ENCODE results near the gene RHBG.

Gene RHBG

DNA sequence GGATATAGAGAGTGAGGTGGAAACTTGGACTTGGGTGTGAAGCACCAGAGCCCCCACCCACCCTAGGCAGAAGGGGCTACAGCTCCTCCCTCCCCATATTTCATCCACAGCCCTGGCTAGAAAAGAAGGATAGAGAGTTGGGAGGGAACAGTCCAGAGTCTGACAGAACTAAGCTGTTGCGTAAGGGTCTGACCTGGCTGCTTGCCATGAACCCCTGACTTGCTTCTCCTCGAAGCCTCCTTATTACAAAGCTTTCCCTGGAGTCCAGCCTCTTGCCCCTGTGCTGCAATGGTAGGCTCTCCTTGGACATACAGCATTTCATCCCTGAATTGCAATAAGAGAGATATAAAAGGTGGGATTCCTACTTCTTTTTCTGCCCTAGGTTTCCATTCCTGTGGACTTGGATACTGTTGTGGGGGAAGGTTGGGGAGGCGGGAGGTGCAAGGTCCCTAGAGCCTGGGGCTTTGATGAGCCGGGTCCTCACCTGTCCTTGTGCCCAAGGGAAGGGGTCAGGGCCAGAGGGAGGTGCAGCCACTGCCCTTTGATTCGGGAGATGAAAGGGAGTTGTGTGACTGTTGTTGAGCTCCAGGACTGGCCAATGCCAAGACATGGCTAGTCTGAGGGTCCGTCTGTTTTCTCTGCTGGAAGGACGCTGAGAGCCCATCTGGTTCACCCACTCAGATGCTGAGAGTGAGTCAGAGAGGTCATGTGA lies 2.7 kb downstream of the RHBG start:
- H3K27ac ChIP-seq (ENCODE audit: low read length), result no peak overlapping the region
- H3K36me3 ChIP-seq (ENCODE audit: insufficient read depth, low read length), result no peaks in the 10 kb centered on the region
- H3K4me2 ChIP-seq (ENCODE audit: insufficient read depth, low read length), result no peak overlapping the region
- H3K9ac ChIP-seq (ENCODE audit: low read depth, low read length), result no peak overlapping the region
- no peaks in the 10 kb centered on the region for H3K27me3 ChIP-seq (ENCODE audit: insufficient read depth, low read length, poor library complexity)
- H2AFZ ChIP-seq (ENCODE audit: low read depth, low read length), result no peak overlapping the region
- TF ChIP-seq, protein P1, sequence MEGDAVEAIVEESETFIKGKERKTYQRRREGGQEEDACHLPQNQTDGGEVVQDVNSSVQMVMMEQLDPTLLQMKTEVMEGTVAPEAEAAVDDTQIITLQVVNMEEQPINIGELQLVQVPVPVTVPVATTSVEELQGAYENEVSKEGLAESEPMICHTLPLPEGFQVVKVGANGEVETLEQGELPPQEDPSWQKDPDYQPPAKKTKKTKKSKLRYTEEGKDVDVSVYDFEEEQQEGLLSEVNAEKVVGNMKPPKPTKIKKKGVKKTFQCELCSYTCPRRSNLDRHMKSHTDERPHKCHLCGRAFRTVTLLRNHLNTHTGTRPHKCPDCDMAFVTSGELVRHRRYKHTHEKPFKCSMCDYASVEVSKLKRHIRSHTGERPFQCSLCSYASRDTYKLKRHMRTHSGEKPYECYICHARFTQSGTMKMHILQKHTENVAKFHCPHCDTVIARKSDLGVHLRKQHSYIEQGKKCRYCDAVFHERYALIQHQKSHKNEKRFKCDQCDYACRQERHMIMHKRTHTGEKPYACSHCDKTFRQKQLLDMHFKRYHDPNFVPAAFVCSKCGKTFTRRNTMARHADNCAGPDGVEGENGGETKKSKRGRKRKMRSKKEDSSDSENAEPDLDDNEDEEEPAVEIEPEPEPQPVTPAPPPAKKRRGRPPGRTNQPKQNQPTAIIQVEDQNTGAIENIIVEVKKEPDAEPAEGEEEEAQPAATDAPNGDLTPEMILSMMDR (IDR thresholded peaks at IDR 0.05; ENCODE audit: borderline replicate concordance, extremely low read depth, low read length, poor library complexity, severe bottlenecking), result no peak
- no peak for TF ChIP-seq EZH2 (IDR thresholded peaks at IDR 0.05; ENCODE audit: borderline replicate concordance, low read depth, low read length, severe bottlenecking)
- no peaks in the 10 kb centered on the region for H3K79me2 ChIP-seq (ENCODE audit: insufficient read depth, low read length)
- no peaks in the 10 kb centered on the region for H3K9me3 ChIP-seq (ENCODE audit: insufficient read depth, low read length, severe bottlenecking)
- no peak overlapping the region for H3K4me3 ChIP-seq (ENCODE audit: low read depth in 1 of 2, low read length in 2 of 2)
- no peaks in the 10 kb centered on the region for H3K4me1 ChIP-seq (ENCODE audit: insufficient read depth, low read length)
- H4K20me1 ChIP-seq (ENCODE audit: insufficient read depth, low read length), result no peaks in the 10 kb centered on the region
- DNase-seq (no peak), ATAC-seq (ENCODE audit: insufficient read depth, low read depth) (no peak)

DNA sequence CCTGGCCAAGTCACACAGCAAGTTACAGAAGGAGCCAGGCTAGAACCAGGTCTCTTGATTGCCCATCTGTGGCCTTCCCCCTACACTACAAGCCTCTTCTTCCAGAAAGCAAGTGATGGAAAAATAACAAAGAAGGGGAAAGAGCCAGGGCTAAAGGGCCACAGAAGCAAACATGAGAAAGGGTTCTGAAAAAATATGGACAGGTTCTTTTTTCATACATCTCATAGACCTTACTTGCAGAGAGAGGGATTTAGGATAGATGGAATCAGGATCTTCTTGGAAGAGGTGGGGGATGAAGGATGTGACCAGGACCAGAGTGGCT lies 3.2 kb downstream of the RHBG start:
- no peak overlapping the region for H3K9ac ChIP-seq (ENCODE audit: low read depth, low read length)
- DNase-seq, result no peak

DNA sequence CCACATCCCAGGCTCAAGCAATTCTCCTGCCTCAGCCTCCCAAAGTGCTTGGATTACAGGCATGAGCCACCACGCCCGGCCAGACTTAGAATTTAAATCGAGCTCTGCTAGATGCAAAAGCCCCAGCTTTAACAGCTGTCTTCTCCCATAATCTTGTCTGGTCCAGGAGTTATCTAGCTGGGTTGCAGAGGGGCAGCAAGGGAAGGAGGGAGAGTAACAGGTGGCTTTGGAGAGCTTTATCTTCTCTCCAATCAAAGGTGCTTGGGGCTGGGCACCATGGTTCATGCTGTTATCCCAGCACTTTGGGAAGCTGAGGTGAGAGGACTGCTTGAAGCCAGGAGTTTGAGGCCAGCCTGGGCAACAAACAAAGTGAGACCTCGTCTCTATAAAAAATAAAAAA lies 3.9 kb downstream of the RHBG start:
- Histone ChIP-seq H3K9me3 (ENCODE audit: insufficient read depth, low read length, severe bottlenecking) (no peaks in the 10 kb centered on the region), H3K9ac (ENCODE audit: low read depth, low read length) (no peak overlapping the region), H3K79me2 (ENCODE audit: insufficient read depth, low read length) (no peaks in the 10 kb centered on the region), H3K4me3 (ENCODE audit: low read depth in 1 of 2, low read length in 2 of 2) (no peak overlapping the region), H2AFZ (ENCODE audit: low read depth, low read length) (no peak overlapping the region), H3K4me1 (ENCODE audit: insufficient read depth, low read length) (no peaks in the 10 kb centered on the region), H4K20me1 (ENCODE audit: insufficient read depth, low read length) (no peaks in the 10 kb centered on the region), H3K27me3 (ENCODE audit: insufficient read depth, low read length, poor library complexity) (no peaks in the 10 kb centered on the region), H3K36me3 (ENCODE audit: insufficient read depth, low read length) (no peaks in the 10 kb centered on the region), H3K27ac (ENCODE audit: low read length) (no peak overlapping the region), H3K4me2 (ENCODE audit: insufficient read depth, low read length) (no peak overlapping the region)
- ATAC-seq (ENCODE audit: insufficient read depth, low read depth), result no peak
- TF ChIP-seq, protein P1 (IDR thresholded peaks at IDR 0.05; ENCODE audit: borderline replicate concordance, extremely low read depth, low read length, poor library complexity, severe bottlenecking), result no peak
- TF ChIP-seq EZH2 (IDR thresholded peaks at IDR 0.05; ENCODE audit: borderline replicate concordance, low read depth, low read length, severe bottlenecking), result no peak
- DNase-seq, result no peak

More for the DNA sequence above, 3.2 kb downstream of the RHBG start:
- H3K36me3 ChIP-seq (ENCODE audit: insufficient read depth, low read length), result no peaks in the 10 kb centered on the region
- no peaks in the 10 kb centered on the region for H3K9me3 ChIP-seq (ENCODE audit: insufficient read depth, low read length, severe bottlenecking)
- no peaks in the 10 kb centered on the region for H3K79me2 ChIP-seq (ENCODE audit: insufficient read depth, low read length)
- no peak overlapping the region for H3K4me3 ChIP-seq (ENCODE audit: low read depth in 1 of 2, low read length in 2 of 2)
- no peak overlapping the region for H2AFZ ChIP-seq (ENCODE audit: low read depth, low read length)
- no peaks in the 10 kb centered on the region for H4K20me1 ChIP-seq (ENCODE audit: insufficient read depth, low read length)
- H3K4me2 ChIP-seq (ENCODE audit: insufficient read depth, low read length), result no peak overlapping the region
- H3K27ac ChIP-seq (ENCODE audit: low read length), result no peak overlapping the region
- no peak for TF ChIP-seq EZH2 (IDR thresholded peaks at IDR 0.05; ENCODE audit: borderline replicate concordance, low read depth, low read length, severe bottlenecking)
- TF ChIP-seq, protein P1 (IDR thresholded peaks at IDR 0.05; ENCODE audit: borderline replicate concordance, extremely low read depth, low read length, poor library complexity, severe bottlenecking), result no peak
- H3K4me1 ChIP-seq (ENCODE audit: insufficient read depth, low read length), result no peaks in the 10 kb centered on the region
- H3K27me3 ChIP-seq (ENCODE audit: insufficient read depth, low read length, poor library complexity), result no peaks in the 10 kb centered on the region
- no peak for ATAC-seq (ENCODE audit: insufficient read depth, low read depth)
